HS-5 (cell line): ENCODE results near the gene MAK.
A peak's percentile ranks its signal among the peaks of the same experiment; 100 is the strongest.
"Not testable (repeated sequence)": the region's sequence is repeated elsewhere in the genome, so short reads cannot be mapped to it uniquely, and the experiment has no call there.

ENCODE experiments used
- DNase-seq: peaks from one replicate; pipeline ENCODE4 v3.0.0-alpha.2; 2012; ENCODE audit warnings: low read depth

Gene MAK

GRCh38 chr6:10791673-10792072 lies 46.7 kb downstream of the MAK start:
- DNase-seq = no peak

DNA sequence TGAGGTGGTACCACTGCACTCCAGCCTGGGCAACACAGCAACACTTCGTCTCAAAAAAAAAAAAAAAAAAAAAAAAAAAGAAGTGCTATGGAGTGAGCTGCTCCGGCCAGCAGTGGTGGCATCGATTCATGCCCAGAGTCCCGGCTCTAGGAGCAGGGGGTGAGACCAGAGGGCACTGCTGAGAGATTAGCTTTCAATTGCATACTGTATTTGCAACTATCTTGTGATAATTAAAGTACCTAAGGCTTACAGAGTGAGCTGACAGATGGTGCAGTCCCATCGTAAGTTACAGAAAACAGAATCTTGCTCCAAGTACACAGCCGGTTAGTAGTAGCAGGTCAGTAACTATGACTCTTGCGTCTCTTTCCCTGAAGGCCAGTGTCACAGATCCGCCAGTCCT lies 59.3 kb downstream of the MAK start:
- DNase-seq = no peak

GRCh38 chr6:10778230-10778629 lies 60.1 kb downstream of the MAK start:
- no peak for DNase-seq

DNA sequence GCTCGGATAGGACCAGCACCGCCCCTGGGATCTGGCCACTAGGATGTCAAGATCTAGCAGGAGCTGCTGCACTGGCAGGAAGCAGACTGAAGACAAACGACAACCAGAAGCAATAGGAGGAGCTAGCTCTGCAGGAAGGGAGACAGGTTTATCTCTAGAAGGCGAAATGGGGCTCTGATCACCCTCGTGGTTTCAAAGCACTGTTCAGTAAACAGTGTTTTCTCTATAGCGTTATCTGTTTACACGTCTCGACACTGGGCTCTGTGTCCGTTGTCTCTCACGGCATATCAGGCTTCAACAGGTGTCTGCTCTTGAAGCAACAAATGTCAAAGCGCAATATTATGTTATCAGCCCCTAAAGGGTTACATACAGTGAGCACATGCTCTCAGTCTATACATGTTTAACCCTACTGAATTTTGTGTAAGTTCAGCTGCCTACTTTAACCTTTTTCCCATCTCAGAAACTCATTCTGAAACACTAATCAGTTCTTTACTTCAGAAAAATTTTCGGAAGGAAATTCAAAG lies 66.9 kb downstream of the MAK start:
- DNase-seq = no peak

DNA sequence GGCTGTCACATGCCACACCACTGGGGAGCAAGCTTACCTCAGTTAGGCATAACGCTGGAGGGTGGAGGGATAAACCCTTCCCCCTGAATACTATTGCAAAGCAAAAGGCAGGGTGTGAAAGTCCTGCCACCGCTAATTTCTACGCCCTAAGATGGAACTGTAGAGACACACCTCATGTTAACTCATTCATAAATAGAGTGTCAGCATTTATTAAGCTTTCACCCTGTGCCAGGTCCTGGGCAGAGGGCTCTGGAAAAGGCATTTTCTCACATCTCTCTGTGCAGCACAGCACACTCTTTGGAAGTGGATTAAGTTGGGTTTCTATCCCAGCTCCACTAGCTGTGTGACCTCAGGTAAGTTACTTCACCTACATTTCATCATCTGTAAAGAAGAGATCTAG lies 68.9 kb downstream of the MAK start:
- DNase-seq = no peak

DNA sequence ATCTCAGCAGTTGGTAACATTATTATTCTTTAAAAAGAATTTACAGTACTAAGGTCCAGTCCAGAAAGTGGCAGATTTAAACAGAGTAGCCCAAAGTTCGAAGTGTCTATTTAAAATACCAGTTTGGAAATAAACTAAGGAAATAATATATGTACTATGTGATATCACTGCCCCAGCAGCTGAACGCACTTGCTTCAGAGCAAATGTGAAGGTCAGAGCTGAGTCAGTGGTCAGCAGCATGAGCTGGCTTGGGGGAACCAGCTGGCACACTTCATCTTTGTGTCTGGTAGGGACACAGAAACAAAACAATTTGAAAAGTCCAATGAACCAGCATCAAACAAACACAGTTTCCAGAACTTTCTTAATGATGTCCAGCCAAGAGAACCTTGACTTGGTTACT lies 75.3 kb downstream of the MAK start:
- no peak for DNase-seq

GRCh38 chr6:10759884-10760329 lies 78.4 kb downstream of the MAK start:
- DNase-seq = peak; percentile 91

- peak; percentile 99 for DNase-seq
Observed at GRCh38 chr6:10759312-10759839, 79.0 kb downstream of the MAK start.

DNA sequence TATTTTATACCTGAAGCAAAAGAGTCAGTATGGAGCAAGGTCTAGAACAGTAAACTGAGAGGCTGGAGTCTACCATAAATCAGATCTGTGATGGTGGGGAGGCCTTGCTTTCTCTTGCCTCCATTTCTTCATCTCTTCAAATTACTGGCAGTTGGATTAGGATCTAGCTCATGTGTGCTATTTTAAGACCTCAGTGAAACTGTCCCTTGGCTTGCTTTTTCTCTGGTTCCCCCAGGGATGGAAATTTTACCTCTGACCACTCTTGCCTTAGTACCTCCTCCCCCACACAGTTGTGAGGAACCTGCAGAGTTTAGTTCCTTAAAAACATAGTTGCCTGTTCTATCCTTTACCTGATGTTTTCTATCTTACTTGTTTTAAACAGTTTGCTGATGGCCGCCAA lies 82.3 kb downstream of the MAK start:
- DNase-seq = no peak

DNA sequence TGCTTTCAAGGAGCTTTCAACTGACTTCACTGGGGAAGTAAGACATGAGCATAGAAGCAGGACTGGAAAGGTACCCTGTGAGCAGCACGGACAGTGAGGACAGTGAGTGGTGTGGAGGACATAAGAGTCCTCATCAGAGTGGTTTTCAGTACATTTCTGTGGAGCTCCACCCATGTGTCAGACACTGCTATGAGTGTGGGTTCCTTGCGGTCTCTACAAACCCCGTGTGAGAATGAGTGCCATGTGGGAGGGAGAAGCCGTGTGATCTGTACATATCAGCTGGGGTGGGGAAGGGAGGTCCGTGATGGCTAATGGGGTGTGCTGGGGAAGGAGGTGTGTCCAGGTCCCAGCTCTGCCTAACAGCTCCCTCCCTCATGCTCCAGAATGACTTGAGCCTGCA lies 86.6 kb downstream of the MAK start:
- DNase-seq = not testable (repeated sequence)

- not testable (repeated sequence) for DNase-seq
Observed at GRCh38 chr6:10750568-10750967, 87.8 kb downstream of the MAK start.

DNA sequence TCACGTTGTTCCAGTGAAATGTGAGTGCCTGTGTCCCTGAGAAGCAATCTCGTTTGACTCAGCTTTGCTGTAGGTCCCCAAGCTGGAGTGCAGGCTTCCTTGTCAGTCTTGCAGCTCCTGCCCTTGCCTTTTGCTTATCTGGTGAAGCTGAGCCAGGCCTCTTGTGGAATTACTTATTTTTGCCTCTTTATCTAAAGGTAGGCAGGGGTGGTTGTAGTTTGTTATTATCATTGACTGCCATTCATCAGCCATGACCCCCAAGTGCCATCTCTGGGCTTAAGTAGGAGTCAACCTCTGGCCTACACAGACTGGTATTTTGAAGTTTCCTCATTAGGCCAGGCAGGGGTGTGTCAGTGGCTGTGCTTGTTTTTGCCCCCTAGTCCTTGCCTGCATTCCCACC lies 88.6 kb downstream of the MAK start:
- no peak for DNase-seq

DNA sequence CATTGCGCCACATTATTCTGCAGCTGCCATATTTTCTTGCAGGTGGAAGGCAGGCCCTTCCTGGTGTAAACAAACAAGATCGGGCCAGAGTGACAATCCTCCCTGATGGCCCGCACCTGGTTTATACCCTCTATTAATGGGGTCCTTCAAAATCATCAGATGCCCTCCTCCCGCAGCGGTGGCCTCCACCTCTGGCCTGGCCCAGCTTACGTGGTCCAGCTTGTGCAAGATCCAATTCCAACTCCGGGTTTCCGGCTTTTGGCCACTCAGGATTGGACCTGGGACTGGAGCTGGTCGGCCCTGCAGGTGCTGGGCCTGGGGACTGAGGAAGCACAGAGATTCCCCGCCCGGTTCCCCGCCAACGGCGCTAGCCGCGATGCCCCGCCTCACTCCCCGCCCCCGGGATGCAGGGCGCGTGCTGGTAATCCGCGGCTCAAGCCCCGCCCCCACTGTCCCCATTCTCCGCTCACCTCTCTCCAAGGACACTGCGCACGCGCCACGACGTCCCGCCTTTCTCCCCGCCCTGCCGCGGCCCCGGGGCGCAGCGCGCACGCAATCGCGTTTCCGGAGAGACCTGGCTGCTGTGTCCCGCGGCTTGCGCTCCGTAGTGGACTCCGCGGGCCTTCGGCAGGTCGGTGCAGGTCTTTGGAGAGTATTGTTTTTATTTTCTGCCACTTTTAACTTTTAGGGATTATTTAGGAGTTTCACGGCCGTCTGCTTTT lies 90.9 kb downstream of the MAK start, which contains the start of gene TMEM14B:
TMEM14B (plus strand) TSS at position 555 of the 722 bp plus-strand sequence. CDS start 1,441 bp downstream, outside the sequence.
- peak; percentile 80 for DNase-seq

GRCh38 chr6:10746915-10747250 lies 91.5 kb downstream of the MAK start:
- DNase-seq = no peak

- DNase-seq = no peak
Observed at GRCh38 chr6:10745116-10745515, 93.2 kb downstream of the MAK start.

- DNase-seq = no peak
Observed at GRCh38 chr6:10743515-10743914, 94.8 kb downstream of the MAK start.

DNA sequence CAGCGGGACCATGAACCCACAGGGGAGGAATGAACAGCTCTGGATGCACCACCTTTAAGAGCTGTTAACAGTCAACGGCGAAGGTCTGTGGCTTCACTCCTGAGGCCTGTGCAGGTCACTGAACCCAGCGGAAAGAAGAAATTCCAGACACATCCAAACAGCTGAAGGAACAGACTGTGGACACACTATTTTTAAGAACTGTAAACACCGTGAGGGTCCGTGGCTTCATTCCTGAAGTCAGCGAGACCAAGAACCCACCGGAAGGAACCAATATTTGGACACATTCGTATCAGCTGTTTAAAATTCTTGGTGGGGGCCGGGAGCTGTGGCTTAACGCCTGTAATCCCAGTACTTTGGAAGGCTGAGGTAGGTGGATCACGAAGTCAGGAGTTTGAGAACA lies 96.1 kb downstream of the MAK start:
- no peak for DNase-seq

GRCh38 chr6:10741643-10742042 lies 96.7 kb downstream of the MAK start:
- DNase-seq = not testable (repeated sequence)

- no peak for DNase-seq
Observed at GRCh38 chr6:10740061-10740460, 98.3 kb downstream of the MAK start.

GRCh38 chr6:10736731-10737130 lies 101.6 kb downstream of the MAK start:
- no peak for DNase-seq

GRCh38 chr6:10733863-10734262 lies 104.5 kb downstream of the MAK start:
- DNase-seq = no peak

DNA sequence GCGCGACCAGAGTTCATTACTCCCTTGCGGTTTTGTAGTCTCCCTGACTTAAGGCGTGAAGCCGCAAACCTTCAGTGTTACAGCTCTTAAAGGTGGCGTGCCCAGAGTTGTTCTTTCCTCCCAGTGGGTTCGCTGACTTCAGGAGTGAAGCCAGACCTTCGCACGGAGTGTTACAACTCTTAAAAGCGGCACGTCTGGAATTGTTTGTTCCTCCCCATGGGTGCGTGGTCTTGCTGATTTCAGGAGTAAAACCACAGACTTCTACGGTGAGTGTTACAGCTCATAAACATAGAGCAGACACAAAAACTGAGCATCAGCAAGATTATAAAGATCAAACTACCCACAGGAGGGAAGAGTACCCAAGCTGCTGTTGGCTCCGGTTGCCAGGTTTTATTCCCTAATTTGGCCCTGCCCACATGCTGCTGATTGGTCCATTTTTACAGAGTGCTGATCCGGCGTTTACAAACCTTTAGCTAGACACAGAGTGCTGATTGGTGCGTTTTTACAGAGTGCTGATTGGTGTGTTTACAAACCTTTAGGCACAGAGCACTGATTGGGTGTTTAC lies 105.1 kb downstream of the MAK start:
- DNase-seq = no peak

GRCh38 chr6:10730254-10730653 lies 108.1 kb downstream of the MAK start:
- DNase-seq = no peak

DNA sequence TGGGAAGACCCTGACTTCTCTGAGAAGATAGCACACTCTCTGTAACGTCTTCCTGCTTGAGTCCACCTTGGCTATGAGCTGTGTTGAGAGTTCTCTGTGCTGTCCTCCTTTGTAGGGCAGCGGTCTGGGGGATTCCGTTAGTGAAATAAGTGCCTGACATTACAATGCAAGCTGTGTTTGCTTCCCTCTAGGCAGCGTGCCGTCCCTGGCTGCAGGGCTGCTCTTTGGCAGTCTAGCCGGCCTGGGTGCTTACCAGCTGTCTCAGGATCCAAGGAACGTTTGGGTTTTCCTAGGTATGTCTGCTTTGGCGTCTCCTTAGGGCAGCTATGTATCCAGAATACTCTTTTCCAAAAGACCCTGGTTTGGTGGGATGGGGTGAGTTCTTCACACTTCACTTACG lies 112.6 kb downstream of the MAK start:
- no peak for DNase-seq
